ENCODE results near the gene NASP.
"Not testable (repeated sequence)": the region's sequence is repeated elsewhere in the genome, so short reads cannot be mapped to it uniquely, and the experiment has no call there.

The NASP gene

GRCh38 chr1:45573231-45573804, 10.5 kb upstream of the NASP start:
- no peak for DNase-seq

- no peak for DNase-seq
Measured at GRCh38 chr1:45574105-45574626, 9.7 kb upstream of the NASP start.

- DNase-seq = peak; percentile 100
Measured at GRCh38 chr1:45583264-45583665, 576 bp upstream of the NASP start.

GRCh38 chr1:45584351-45585109, 689 bp downstream of the NASP start:
- peak; percentile 99 for DNase-seq

- DNase-seq = no peak
Measured at GRCh38 chr1:45585110-45585426, 1.2 kb downstream of the NASP start.

GRCh38 chr1:45585496-45586075, 1.7 kb downstream of the NASP start:
- no peak for DNase-seq

- no peak for DNase-seq
Measured at GRCh38 chr1:45586769-45587168, 2.9 kb downstream of the NASP start.

- DNase-seq = no peak
Measured at GRCh38 chr1:45589861-45590260, 6.0 kb downstream of the NASP start.

GRCh38 chr1:45594412-45594811, 10.6 kb downstream of the NASP start:
- DNase-seq = no peak

GRCh38 chr1:45596765-45597164, 12.9 kb downstream of the NASP start:
- not testable (repeated sequence) for DNase-seq

- DNase-seq = no peak
Measured at GRCh38 chr1:45604239-45604638, 20.4 kb downstream of the NASP start.

- no peak for DNase-seq
Measured at GRCh38 chr1:45607404-45608074, 23.7 kb downstream of the NASP start.

- no peak for DNase-seq
Measured at GRCh38 chr1:45608175-45609156, 24.6 kb downstream of the NASP start.

- no peak for DNase-seq
Measured at GRCh38 chr1:45610589-45611226, 26.9 kb downstream of the NASP start.

GRCh38 chr1:45612941-45613579, 29.2 kb downstream of the NASP start:
- no peak for DNase-seq

- no peak for DNase-seq
Measured at GRCh38 chr1:45615885-45616284, 32.0 kb downstream of the NASP start.

GRCh38 chr1:45617618-45618017, 33.8 kb downstream of the NASP start:
- no peak for DNase-seq

- no peak for DNase-seq
Measured at GRCh38 chr1:45619149-45619921, 35.5 kb downstream of the NASP start.

- DNase-seq = no peak
Measured at GRCh38 chr1:45620588-45621500, 37.0 kb downstream of the NASP start.

- no peak for DNase-seq
Measured at GRCh38 chr1:45621501-45621836, 37.6 kb downstream of the NASP start.
